ENCODE data around the gene SLC6A3.

DNA sequence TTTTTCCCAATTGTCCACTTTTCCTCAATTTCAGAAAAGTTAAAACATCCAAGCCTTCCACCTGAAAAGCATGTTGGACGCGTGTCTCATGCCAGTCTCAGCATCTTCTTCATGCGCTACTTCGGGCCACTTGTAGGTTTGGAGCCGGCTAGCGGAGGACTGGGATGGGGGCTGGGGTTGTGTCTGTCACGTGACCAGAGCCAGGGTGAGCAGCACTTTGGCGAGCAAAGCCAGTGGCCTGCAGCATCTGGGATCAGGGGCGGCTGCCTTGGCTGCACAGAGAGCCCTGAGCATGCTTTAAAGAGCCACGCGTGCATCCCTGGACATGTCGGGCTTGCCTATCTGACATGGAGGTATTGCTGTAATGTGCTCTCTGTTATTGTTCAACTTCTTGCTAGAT lies 41.2 kb downstream of the SLC6A3 start:
- TF ChIP-seq, protein P1, sequence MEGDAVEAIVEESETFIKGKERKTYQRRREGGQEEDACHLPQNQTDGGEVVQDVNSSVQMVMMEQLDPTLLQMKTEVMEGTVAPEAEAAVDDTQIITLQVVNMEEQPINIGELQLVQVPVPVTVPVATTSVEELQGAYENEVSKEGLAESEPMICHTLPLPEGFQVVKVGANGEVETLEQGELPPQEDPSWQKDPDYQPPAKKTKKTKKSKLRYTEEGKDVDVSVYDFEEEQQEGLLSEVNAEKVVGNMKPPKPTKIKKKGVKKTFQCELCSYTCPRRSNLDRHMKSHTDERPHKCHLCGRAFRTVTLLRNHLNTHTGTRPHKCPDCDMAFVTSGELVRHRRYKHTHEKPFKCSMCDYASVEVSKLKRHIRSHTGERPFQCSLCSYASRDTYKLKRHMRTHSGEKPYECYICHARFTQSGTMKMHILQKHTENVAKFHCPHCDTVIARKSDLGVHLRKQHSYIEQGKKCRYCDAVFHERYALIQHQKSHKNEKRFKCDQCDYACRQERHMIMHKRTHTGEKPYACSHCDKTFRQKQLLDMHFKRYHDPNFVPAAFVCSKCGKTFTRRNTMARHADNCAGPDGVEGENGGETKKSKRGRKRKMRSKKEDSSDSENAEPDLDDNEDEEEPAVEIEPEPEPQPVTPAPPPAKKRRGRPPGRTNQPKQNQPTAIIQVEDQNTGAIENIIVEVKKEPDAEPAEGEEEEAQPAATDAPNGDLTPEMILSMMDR (conservative IDR thresholded peaks at IDR 0.05; ENCODE audit: low read length) = no peak
- no peak for TF ChIP-seq EZH2phosphoT487 (IDR thresholded peaks at IDR 0.05; ENCODE audit: borderline replicate concordance)
